DLD1 (cell line): Measurements from ENCODE around the gene CD300LB.

Source experiments
- in situ Hi-C: cut with HindIII; loops from 2 replicates; pipeline ENCODE4 v1.10.0; 2017; ENCODE audit warnings: low sequenced_read_pairs

The CD300LB gene

GRCh38 chr17:74499992-74500391 is 31.3 kb downstream of the CD300LB start:
- in situ Hi-C loops: no loop called here

GRCh38 chr17:74497471-74497870 is 33.8 kb downstream of the CD300LB start:
- in situ Hi-C loops: no loop called here

GRCh38 chr17:74493331-74493833 is 37.9 kb downstream of the CD300LB start:
- in situ Hi-C loops: no loop called here

GRCh38 chr17:74491626-74492025 is 39.6 kb downstream of the CD300LB start:
- in situ Hi-C loops: no loop called here

GRCh38 chr17:74490716-74491115 is 40.6 kb downstream of the CD300LB start:
- in situ Hi-C loops: no loop called here

- in situ Hi-C loops: loop anchor here (10.0 kb wide), 1 partner anchor 183 kb away; no protein-coding TSS in a partner anchor
Observed at GRCh38 chr17:74488276-74488675, 43.0 kb downstream of the CD300LB start.

- in situ Hi-C loops: loop anchor here (10.0 kb wide), 1 partner anchor 181 kb away; no protein-coding TSS in a partner anchor
Observed at GRCh38 chr17:74485841-74486240, 45.4 kb downstream of the CD300LB start.

- in situ Hi-C loops: loop anchor here (10.0 kb wide), 1 partner anchor 180 kb away; no protein-coding TSS in a partner anchor
Observed at GRCh38 chr17:74485022-74485743, 46.1 kb downstream of the CD300LB start.

GRCh38 chr17:74484066-74484465 is 47.2 kb downstream of the CD300LB start:
- in situ Hi-C loops: loop anchor here (10.0 kb wide), 1 partner anchor 179 kb away; no protein-coding TSS in a partner anchor

GRCh38 chr17:74481621-74482020 is 49.7 kb downstream of the CD300LB start:
- in situ Hi-C loops: loop anchor here (10.0 kb wide), 1 partner anchor 177 kb away; no protein-coding TSS in a partner anchor

- in situ Hi-C loops: loop anchor here (10.0 kb wide), 1 partner anchor 175 kb away; no protein-coding TSS in a partner anchor
Observed at GRCh38 chr17:74480290-74480689, 51.0 kb downstream of the CD300LB start.

- in situ Hi-C loops: loop anchor here (10.0 kb wide), 1 partner anchor 116 kb away; the partner anchor contains the start of gene CD300LD
Observed at GRCh38 chr17:74478420-74479100, 52.7 kb downstream of the CD300LB start.

- in situ Hi-C loops: loop anchor here (10.0 kb wide), 1 partner anchor 117 kb away; the partner anchor contains the start of gene CD300LD
Observed at GRCh38 chr17:74477411-74477810, 53.9 kb downstream of the CD300LB start.

- in situ Hi-C loops: loop anchor here (10.0 kb wide), 1 partner anchor 120 kb away; the partner anchor contains the start of gene CD300LD
Observed at GRCh38 chr17:74475189-74475588, 56.1 kb downstream of the CD300LB start.

- in situ Hi-C loops: loop anchor here (10.0 kb wide), 1 partner anchor 121 kb away; the partner anchor contains the start of gene CD300LD
Observed at GRCh38 chr17:74474043-74474792, 57.1 kb downstream of the CD300LB start.

GRCh38 chr17:74473294-74473693 is 58.0 kb downstream of the CD300LB start:
- in situ Hi-C loops: loop anchor here (10.0 kb wide), 1 partner anchor 122 kb away; the partner anchor contains the start of gene CD300LD

- in situ Hi-C loops: loop anchor here (10.0 kb wide), 1 partner anchor 122 kb away; the partner anchor contains the start of gene CD300LD
Observed at GRCh38 chr17:74472890-74473289, 58.4 kb downstream of the CD300LB start.

- in situ Hi-C loops: loop anchor here (10.0 kb wide), 1 partner anchor 123 kb away; the partner anchor contains the start of gene CD300LD
Observed at GRCh38 chr17:74471341-74471740, 59.9 kb downstream of the CD300LB start.
